WTC11 (cell line): ENCODE results near the gene AFG3L2. TPM values are rescaled to one million over a fixed set of nuclear protein-coding genes. Genes with fewer than 3 reads are reported as not detected.

Source experiments
- ATAC-seq: fragments of 200-7000 bp; cut with Tn5 transposase; 2 replicates; pipeline ENCODE4 v1.10.0; 2021; ENCODE audit warnings: mild to moderate bottlenecking, moderate library complexity
- CTCF ChIA-PET: fragments of 300-600 bp; sonication (Branson Sonifier 250); formaldehyde crosslinking; loops from one replicate; lab custom pipeline; 2021; ENCODE audit warnings: antibody characterized with exemption; lab: Charles Lee
- POLR2A ChIA-PET: fragments of 350-600 bp; sonication (Branson Sonifier 250); formaldehyde crosslinking; loops from one replicate; lab custom pipeline; 2021; ENCODE audit warnings: antibody characterized with exemption; lab: Charles Lee
- DNase-seq: peaks from one replicate; pipeline ENCODE4 v3.0.0; 2021; ENCODE audit warnings: low spot score
- H3K27ac Mint-ChIP-seq: 2 replicates; pipeline ENCODE4 v1.8.0; 2021; ENCODE audit warnings: mixed read lengths
- H3K27me3 Mint-ChIP-seq: 2 replicates; pipeline ENCODE4 v1.8.0; 2021; ENCODE audit warnings: low read depth, mild to moderate bottlenecking, moderate library complexity, mixed read lengths
- H3K36me3 Mint-ChIP-seq: 2 replicates; pipeline ENCODE4 v1.8.0; 2021; ENCODE audit warnings: mixed read lengths
- H3K4me1 Mint-ChIP-seq: 2 replicates; pipeline ENCODE4 v1.8.0; 2022; ENCODE audit warnings: mixed read lengths
- H3K4me3 Mint-ChIP-seq: 2 replicates; pipeline ENCODE4 v1.8.0; 2021; ENCODE audit warnings: mild to moderate bottlenecking, moderate library complexity, mixed read lengths
- H3K9me3 Mint-ChIP-seq: 2 replicates; pipeline ENCODE4 v1.8.0; 2021; ENCODE audit warnings: mixed read lengths
- CREB1 ChIP-seq: sonication (generic); formaldehyde crosslinking; IDR thresholded peaks from 2 replicates; pipeline ENCODE4 v1.8.0; 2023; ENCODE audit warnings: mild to moderate bottlenecking, missing genetic modification reagents
- CREM ChIP-seq: sonication (generic); formaldehyde crosslinking; IDR thresholded peaks from 2 replicates; pipeline ENCODE4 v1.8.1; 2022; ENCODE audit warnings: mild to moderate bottlenecking, missing genetic modification reagents, moderate library complexity
- CTCF ChIP-seq: fragments of 200-600 bp; IDR thresholded peaks from 2 replicates; pipeline ENCODE4 v1.8.0; 2022; ENCODE audit warnings: antibody characterized with exemption
- GABPB1 ChIP-seq: sonication (generic); formaldehyde crosslinking; IDR thresholded peaks from 2 replicates; pipeline ENCODE4 v1.8.1; 2023; ENCODE audit warnings: mild to moderate bottlenecking, missing genetic modification reagents
- HMGA2 ChIP-seq: fragments of 250-450 bp; sonication (Bioruptor Pico); IDR thresholded peaks from 2 replicates; pipeline ENCODE4 v1.4.0; 2021; ENCODE audit warnings: mild to moderate bottlenecking, moderate library complexity
- JAZF1 ChIP-seq: fragments of 250-450 bp; sonication (Bioruptor Pico); IDR thresholded peaks from 2 replicates; pipeline ENCODE4 v1.9.0; 2021; ENCODE audit warnings: moderate library complexity, mild to moderate bottlenecking, inconsistent platforms
- NFATC4 ChIP-seq: fragments of 250-450 bp; sonication (Bioruptor Pico); IDR thresholded peaks from 2 replicates; pipeline ENCODE4 v1.9.0; 2021; ENCODE audit warnings: mild to moderate bottlenecking
- NR1H2 ChIP-seq: sonication (generic); formaldehyde crosslinking; IDR thresholded peaks from 2 replicates; pipeline ENCODE4 v1.9.0; 2021; ENCODE audit warnings: mild to moderate bottlenecking, moderate library complexity, missing genetic modification reagents
- SOX15 ChIP-seq: fragments of 250-450 bp; sonication (Bioruptor Pico); IDR thresholded peaks from 2 replicates; pipeline ENCODE4 v1.9.0; 2021; ENCODE audit warnings: mild to moderate bottlenecking
- TP53 ChIP-seq: sonication (generic); formaldehyde crosslinking; IDR thresholded peaks from 2 replicates; pipeline ENCODE4 v1.8.1; 2023; ENCODE audit warnings: mild to moderate bottlenecking, missing genetic modification reagents
- ZNF138 ChIP-seq: sonication (generic); formaldehyde crosslinking; conservative IDR thresholded peaks from 2 replicates; pipeline ENCODE4 v1.8.1; 2022; ENCODE audit warnings: mild to moderate bottlenecking, moderate library complexity, missing genetic modification reagents
- ZNF219 ChIP-seq: sonication (generic); formaldehyde crosslinking; IDR thresholded peaks from 2 replicates; pipeline ENCODE4 v1.8.0; 2023; ENCODE audit warnings: missing genetic modification reagents, mild to moderate bottlenecking, borderline replicate concordance
- ZNF317 ChIP-seq: sonication (generic); formaldehyde crosslinking; IDR thresholded peaks from 2 replicates; pipeline ENCODE4 v1.8.1; 2023; ENCODE audit warnings: low read depth, mild to moderate bottlenecking, moderate library complexity, missing genetic modification reagents, borderline replicate concordance
- ZNF396 ChIP-seq: fragments of 250-450 bp; sonication (Bioruptor Pico); IDR thresholded peaks from 2 replicates; pipeline ENCODE4 v1.8.0; 2021; ENCODE audit warnings: mild to moderate bottlenecking, moderate library complexity, borderline replicate concordance
- ZSCAN18 ChIP-seq: fragments of 250-450 bp; sonication (Bioruptor Pico); IDR thresholded peaks from 2 replicates; pipeline ENCODE4 v2.1.2; 2022; ENCODE audit warnings: mild to moderate bottlenecking, moderate library complexity
- total RNA-seq: library from RNA; stranded (reverse); gene quantifications from 3 replicates; pipeline ENCODE4 v1.2.3, GENCODE V29; 2021
- TF ChIP-seq, protein P1 (sequence below): sonication (generic); formaldehyde crosslinking; conservative IDR thresholded peaks from 2 replicates; pipeline ENCODE4 v1.8.1; 2023; ENCODE audit warnings: mild to moderate bottlenecking, low read depth, missing genetic modification reagents, moderate library complexity
- TF ChIP-seq, protein P2 (sequence below): fragments of 250-450 bp; sonication (Bioruptor Pico); IDR thresholded peaks from 2 replicates; pipeline ENCODE4 v1.8.0; 2021; ENCODE audit warnings: mild to moderate bottlenecking
- TF ChIP-seq, protein P3 (sequence below): sonication (generic); formaldehyde crosslinking; IDR thresholded peaks from 2 replicates; pipeline ENCODE4 v1.8.1; 2023; ENCODE audit warnings: mild to moderate bottlenecking, moderate library complexity, missing genetic modification reagents
- TF ChIP-seq, protein P4 (sequence below): fragments of 250-450 bp; sonication (Bioruptor Pico); IDR thresholded peaks from 2 replicates; pipeline ENCODE4 v1.9.0; 2021; ENCODE audit warnings: mild to moderate bottlenecking
- TF ChIP-seq, protein P5 (sequence below): sonication (generic); formaldehyde crosslinking; IDR thresholded peaks from 2 replicates; pipeline ENCODE4 v1.8.0; 2022; ENCODE audit warnings: mild to moderate bottlenecking, missing genetic modification reagents

Gene AFG3L2
- total RNA-seq, 1 experiment from 2014 or later = 109 TPM

DNA sequence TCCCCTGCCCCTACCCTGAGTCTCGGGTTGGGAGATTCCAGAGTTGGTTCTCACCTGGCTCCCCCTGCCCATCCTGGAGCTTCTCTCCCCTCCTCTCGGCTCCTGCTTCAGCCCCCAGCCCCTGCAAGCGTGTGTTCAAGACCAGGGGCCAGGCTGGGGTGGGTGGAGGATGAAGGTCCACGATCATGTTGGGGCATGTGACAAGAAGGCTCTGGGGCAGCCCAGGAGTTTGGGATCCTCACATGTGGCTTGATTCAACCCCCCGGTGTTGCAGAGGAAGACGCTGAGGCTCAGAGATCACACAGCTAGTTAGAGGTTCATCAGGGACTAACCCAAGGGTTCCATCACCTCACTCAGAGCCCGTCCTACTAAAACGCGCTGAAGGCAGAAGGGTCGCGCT is 83.2 kb downstream of the AFG3L2 start:
- TF ChIP-seq ZNF396 (CRISPR knock-in tag) (no peak), ZNF219 (no peak), HMGA2 (no peak), ZNF138 (no peak), TP53 (CRISPR knock-in tag) (no peak), CTCF (no peak), JAZF1 (CRISPR knock-in tag) (no peak), SOX15 (no peak), ZNF317 (CRISPR knock-in tag) (no peak), GABPB1 (no peak), NFATC4 (no peak), ZSCAN18 (CRISPR knock-in tag) (no peak), CREM (CRISPR knock-in tag) (no peak), NR1H2 (CRISPR knock-in tag) (no peak), CREB1 (no peak)
- TF ChIP-seq, protein P1, sequence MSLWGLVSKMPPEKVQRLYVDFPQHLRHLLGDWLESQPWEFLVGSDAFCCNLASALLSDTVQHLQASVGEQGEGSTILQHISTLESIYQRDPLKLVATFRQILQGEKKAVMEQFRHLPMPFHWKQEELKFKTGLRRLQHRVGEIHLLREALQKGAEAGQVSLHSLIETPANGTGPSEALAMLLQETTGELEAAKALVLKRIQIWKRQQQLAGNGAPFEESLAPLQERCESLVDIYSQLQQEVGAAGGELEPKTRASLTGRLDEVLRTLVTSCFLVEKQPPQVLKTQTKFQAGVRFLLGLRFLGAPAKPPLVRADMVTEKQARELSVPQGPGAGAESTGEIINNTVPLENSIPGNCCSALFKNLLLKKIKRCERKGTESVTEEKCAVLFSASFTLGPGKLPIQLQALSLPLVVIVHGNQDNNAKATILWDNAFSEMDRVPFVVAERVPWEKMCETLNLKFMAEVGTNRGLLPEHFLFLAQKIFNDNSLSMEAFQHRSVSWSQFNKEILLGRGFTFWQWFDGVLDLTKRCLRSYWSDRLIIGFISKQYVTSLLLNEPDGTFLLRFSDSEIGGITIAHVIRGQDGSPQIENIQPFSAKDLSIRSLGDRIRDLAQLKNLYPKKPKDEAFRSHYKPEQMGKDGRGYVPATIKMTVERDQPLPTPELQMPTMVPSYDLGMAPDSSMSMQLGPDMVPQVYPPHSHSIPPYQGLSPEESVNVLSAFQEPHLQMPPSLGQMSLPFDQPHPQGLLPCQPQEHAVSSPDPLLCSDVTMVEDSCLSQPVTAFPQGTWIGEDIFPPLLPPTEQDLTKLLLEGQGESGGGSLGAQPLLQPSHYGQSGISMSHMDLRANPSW (CRISPR knock-in tag) = no peak
- TF ChIP-seq, protein P2, sequence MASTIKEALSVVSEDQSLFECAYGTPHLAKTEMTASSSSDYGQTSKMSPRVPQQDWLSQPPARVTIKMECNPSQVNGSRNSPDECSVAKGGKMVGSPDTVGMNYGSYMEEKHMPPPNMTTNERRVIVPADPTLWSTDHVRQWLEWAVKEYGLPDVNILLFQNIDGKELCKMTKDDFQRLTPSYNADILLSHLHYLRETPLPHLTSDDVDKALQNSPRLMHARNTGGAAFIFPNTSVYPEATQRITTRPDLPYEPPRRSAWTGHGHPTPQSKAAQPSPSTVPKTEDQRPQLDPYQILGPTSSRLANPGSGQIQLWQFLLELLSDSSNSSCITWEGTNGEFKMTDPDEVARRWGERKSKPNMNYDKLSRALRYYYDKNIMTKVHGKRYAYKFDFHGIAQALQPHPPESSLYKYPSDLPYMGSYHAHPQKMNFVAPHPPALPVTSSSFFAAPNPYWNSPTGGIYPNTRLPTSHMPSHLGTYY (CRISPR knock-in tag) = no peak
- TF ChIP-seq, protein P3, sequence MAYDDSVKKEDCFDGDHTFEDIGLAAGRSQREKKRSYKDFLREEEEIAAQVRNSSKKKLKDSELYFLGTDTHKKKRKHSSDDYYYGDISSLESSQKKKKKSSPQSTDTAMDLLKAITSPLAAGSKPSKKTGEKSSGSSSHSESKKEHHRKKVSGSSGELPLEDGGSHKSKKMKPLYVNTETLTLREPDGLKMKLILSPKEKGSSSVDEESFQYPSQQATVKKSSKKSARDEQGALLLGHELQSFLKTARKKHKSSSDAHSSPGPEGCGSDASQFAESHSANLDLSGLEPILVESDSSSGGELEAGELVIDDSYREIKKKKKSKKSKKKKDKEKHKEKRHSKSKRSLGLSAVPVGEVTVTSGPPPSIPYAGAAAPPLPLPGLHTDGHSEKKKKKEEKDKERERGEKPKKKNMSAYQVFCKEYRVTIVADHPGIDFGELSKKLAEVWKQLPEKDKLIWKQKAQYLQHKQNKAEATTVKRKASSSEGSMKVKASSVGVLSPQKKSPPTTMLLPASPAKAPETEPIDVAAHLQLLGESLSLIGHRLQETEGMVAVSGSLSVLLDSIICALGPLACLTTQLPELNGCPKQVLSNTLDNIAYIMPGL = no peak
- TF ChIP-seq, protein P4, sequence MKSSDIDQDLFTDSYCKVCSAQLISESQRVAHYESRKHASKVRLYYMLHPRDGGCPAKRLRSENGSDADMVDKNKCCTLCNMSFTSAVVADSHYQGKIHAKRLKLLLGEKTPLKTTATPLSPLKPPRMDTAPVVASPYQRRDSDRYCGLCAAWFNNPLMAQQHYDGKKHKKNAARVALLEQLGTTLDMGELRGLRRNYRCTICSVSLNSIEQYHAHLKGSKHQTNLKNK (CRISPR knock-in tag) = no peak
- TF ChIP-seq, protein P5, sequence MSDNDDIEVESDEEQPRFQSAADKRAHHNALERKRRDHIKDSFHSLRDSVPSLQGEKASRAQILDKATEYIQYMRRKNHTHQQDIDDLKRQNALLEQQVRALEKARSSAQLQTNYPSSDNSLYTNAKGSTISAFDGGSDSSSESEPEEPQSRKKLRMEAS (CRISPR knock-in tag) = no peak
- Mint-ChIP-seq H3K9me3 (peaks cover 5% of the 10 kb centered on the region; the same call in 1 of the 2 replicates), H3K36me3 (peaks cover 5% of the 10 kb centered on the region; the same call in 1 of the 2 replicates), H3K4me1 (peaks cover 20% of the 10 kb centered on the region), H3K27ac (no peak overlapping the region), H3K27me3 (peaks cover 3% of the 10 kb centered on the region; the same call in 1 of the 2 replicates), H3K4me3 (no peak overlapping the region)
- no peak for ATAC-seq
- no peak for DNase-seq
- ChIA-PET CTCF (interaction anchor here (1.2 to 1.8 kb wide), 3 partner anchors 14 to 34 kb away, joined by 5 to 6 read pairs (median 5); no protein-coding TSS in a partner anchor), POLR2A (no interaction called here)
